ENCODE data around the gene MAG.

MAG gene

DNA sequence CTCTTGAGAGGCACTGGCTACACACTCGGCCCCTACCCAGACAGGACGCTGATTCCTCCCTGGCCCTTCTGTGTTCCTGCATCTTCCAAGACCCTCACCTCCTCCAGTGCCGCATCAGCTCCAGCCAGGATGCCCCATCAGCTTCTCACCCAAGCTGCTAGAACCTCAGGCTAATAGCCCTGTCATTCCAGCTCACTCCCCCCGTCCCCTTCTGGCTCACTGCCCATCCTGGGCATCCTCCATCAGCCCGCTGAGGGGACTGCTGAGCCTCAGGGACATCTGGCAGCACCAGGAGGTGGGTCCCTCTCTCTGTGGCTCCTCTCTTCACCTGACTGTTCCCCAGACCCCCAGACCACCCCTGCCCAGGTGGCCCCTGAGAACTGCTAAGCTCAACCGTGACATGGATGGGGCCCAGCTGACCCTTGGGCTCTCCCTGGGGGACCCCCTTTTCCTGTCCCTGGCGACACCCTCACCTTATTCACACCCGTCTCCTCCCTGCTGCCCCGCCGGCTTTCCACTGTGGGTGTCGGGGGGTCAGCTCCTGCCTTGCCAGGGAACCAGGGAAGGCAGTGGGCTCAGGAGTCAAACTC, 71.1 kb downstream of the MAG start:
- DNase-seq (ENCODE audit: low read depth), result no peak
